Liver (tissue), 9 donors: ENCODE data around the gene DNAH6. TPM values are rescaled to one million over a fixed set of nuclear protein-coding genes. Genes with fewer than 3 reads are reported as not detected.

ENCODE experiments used
- DNase-seq: peaks from one replicate; pipeline ENCODE4 v3.0.0-alpha.2; 2017; ENCODE audit warnings: low spot score
- H3K27ac ChIP-seq, 2 donors: one replicate each; pipeline ENCODE4 v1.7.0; 2013; ENCODE audit warnings: inconsistent platforms in 2 of 2, low read length in 2 of 2, control low read depth in 1 of 2, low read depth in 1 of 2, mild to moderate bottlenecking in 1 of 2
- H3K27me3 ChIP-seq, 4 donors: one replicate each; pipeline versions ENCODE4 v1.6.1 to v1.7.0; 2013; ENCODE audit warnings: low read length in 3 of 4, inconsistent platforms in 1 of 4, mild to moderate bottlenecking in 1 of 4, moderate library complexity in 1 of 4; ENCODE audit not compliant: control insufficient read depth in 4 of 4, insufficient read depth in 4 of 4
- H3K36me3 ChIP-seq, 4 donors: one replicate each; pipeline versions ENCODE4 v1.6.1 to v1.7.0; 2013; ENCODE audit warnings: low read length in 3 of 4, mild to moderate bottlenecking in 3 of 4, low read depth in 1 of 4, moderate library complexity in 1 of 4; ENCODE audit not compliant: control insufficient read depth in 4 of 4, insufficient read depth in 3 of 4
- H3K4me1 ChIP-seq, 4 donors: one replicate each; pipeline versions ENCODE4 v1.6.1 to v1.7.0; 2013; ENCODE audit warnings: low read length in 3 of 4, mild to moderate bottlenecking in 3 of 4, moderate library complexity in 1 of 4; ENCODE audit not compliant: control insufficient read depth in 4 of 4, insufficient read depth in 4 of 4
- H3K4me3 ChIP-seq, 3 donors: one replicate each; pipeline versions ENCODE4 v1.6.1 to v1.7.0; 2013; ENCODE audit warnings: low read length in 3 of 3, control low read depth in 1 of 3, low read depth in 1 of 3, mild to moderate bottlenecking in 1 of 3
- H3K9ac ChIP-seq, 2 donors: one replicate each; pipeline ENCODE4 v1.7.0; 2013; ENCODE audit warnings: low read length in 2 of 2, mild to moderate bottlenecking in 2 of 2, moderate library complexity in 2 of 2, control low read depth in 1 of 2, low read depth in 1 of 2
- H3K9me3 ChIP-seq, 4 donors: one replicate each; pipeline versions ENCODE4 v1.6.1 to v1.7.0; 2013; ENCODE audit warnings: low read length in 3 of 4; ENCODE audit not compliant: control insufficient read depth in 4 of 4
- FOXA1 ChIP-seq: IDR thresholded peaks from 2 replicates; pipeline ENCODE4 v1.6.1; 2016; ENCODE audit warnings: antibody characterized with exemption
- GABPA ChIP-seq, 2 donors: IDR thresholded peaks in 1 of 2; conservative IDR thresholded peaks in 1 of 2; 2 replicates each; pipeline ENCODE4 v1.6.1; 2016; ENCODE audit warnings: antibody characterized with exemption in 2 of 2, mild to moderate bottlenecking in 1 of 2, moderate library complexity in 1 of 2
- HNF4A ChIP-seq, 2 donors: conservative IDR thresholded peaks; 2 replicates each; pipeline ENCODE4 v1.6.1; 2016; ENCODE audit warnings: antibody characterized with exemption in 2 of 2, mild to moderate bottlenecking in 2 of 2
- HNF4G ChIP-seq: IDR thresholded peaks from 2 replicates; pipeline ENCODE4 v1.6.1; 2016; ENCODE audit warnings: antibody characterized with exemption
- JUND ChIP-seq, 2 donors: IDR thresholded peaks; 2 replicates each; pipeline ENCODE4 v1.6.1; 2016; ENCODE audit warnings: antibody characterized with exemption in 2 of 2
- NR2F2 ChIP-seq: IDR thresholded peaks from 2 replicates; pipeline ENCODE4 v1.6.1; 2016; ENCODE audit warnings: antibody characterized with exemption
- RAD21 ChIP-seq, 2 donors: IDR thresholded peaks; 2 replicates each; pipeline ENCODE4 v1.6.1; 2016; ENCODE audit warnings: antibody characterized with exemption in 2 of 2, mild to moderate bottlenecking in 2 of 2
- RXRA ChIP-seq, 2 donors: IDR thresholded peaks; 2 replicates each; pipeline ENCODE4 v1.6.1; 2017 to 2018; ENCODE audit warnings: antibody characterized with exemption in 2 of 2, mild to moderate bottlenecking in 1 of 2
- SP1 ChIP-seq: IDR thresholded peaks from 2 replicates; pipeline ENCODE4 v1.6.1; 2018; ENCODE audit warnings: antibody characterized with exemption, mild to moderate bottlenecking
- TAF1 ChIP-seq: conservative IDR thresholded peaks from 2 replicates; pipeline ENCODE4 v1.6.1; 2016; ENCODE audit warnings: antibody characterized with exemption, mild to moderate bottlenecking
- YY1 ChIP-seq: IDR thresholded peaks from 2 replicates; pipeline ENCODE4 v1.6.1; 2016; ENCODE audit warnings: antibody characterized with exemption, mild to moderate bottlenecking
- WGBS: extraction: QIAGEN DNeasy Blood & Tissue Kit; methylation state at CpG from one replicate; pipeline ENCODE4 v1.1.7; 2013; 5-methylcytosine and 5-hydroxymethylcytosine counted together
- polyA plus RNA-seq, 2 donors: library from polyadenylated mRNA; stranded (reverse) in 1 of 2; unstranded in 1 of 2; fragments of 200-250 nt in 1 of 2; fragments of >200 nt in 1 of 2; fragmentation: Nextera tagmentation in 1 of 2; extraction: Ambion mirVana in 1 of 2; gene quantifications; one replicate each; pipeline versions ENCODE4 v1.2.1 to v1.2.3, GENCODE V29; 2013 to 2015
- total RNA-seq, 2 donors: library from RNA; depleted of rRNA; stranded (reverse); fragments of >200 nt; gene quantifications; one replicate each; pipeline ENCODE4 v1.2.3, GENCODE V29; 2014
- TF ChIP-seq, protein P1 (sequence below): IDR thresholded peaks from 2 replicates; pipeline ENCODE4 v1.6.1; 2016; ENCODE audit warnings: antibody characterized with exemption, mild to moderate bottlenecking
- TF ChIP-seq, protein P2 (sequence below): IDR thresholded peaks from 2 replicates; pipeline ENCODE4 v1.6.1; 2016; ENCODE audit warnings: antibody characterized with exemption
- TF ChIP-seq, protein P3 (sequence below): IDR thresholded peaks from 2 replicates; pipeline ENCODE4 v1.6.1; 2016; ENCODE audit warnings: antibody characterized with exemption
- TF ChIP-seq, protein P4 (sequence below): fragments of 150-350 bp; IDR thresholded peaks from 2 replicates; pipeline ENCODE4 v1.5.1; 2017; ENCODE audit warnings: improper control_type of control experiment, low read depth, low read length; ENCODE audit not compliant: missing input control
- TF ChIP-seq, protein P5 (sequence below): IDR thresholded peaks from 2 replicates; pipeline ENCODE4 v1.6.1; 2016; ENCODE audit warnings: antibody characterized with exemption
- donor health status: healthy.
- donor health status: healthy.
- donor health status: healthy.
- donor health status: healthy.
- donor health status: healthy.

DNAH6 gene
- total and polyA plus RNA-seq, 4 donors = 0.32 to 1.6 (median 0.59) TPM

DNA sequence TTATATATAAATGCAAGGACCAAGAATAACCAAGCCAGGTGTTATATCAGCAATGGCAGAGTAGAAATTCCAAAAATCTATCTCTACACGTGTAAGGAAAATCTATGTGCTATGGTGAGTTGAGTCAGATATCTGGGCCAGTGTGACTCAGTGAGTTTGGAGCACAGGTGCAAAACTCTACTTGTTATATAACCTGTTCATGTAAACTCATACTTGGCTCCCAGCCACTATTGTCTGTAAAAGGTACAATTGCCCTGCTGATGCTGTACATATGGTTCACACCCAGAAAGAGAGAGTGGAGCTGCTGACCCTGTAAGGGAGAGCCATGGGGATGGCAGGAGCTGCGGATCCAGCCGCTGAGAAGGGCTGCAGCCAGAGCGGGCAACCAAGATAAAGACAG, 252.5 kb downstream of the DNAH6 start:
- Histone ChIP-seq H3K27ac (no peak overlapping the region), H3K9ac (no peak overlapping the region), H3K4me3 (no peak overlapping the region), H3K9me3 (peaks cover 4 to 16% (median 5%) of the 10 kb centered on the region in 4 donors), H3K36me3 (peaks cover 0 to 2% (median under 1%) of the 10 kb centered on the region in 4 donors), H3K4me1 (no peaks in the 10 kb centered on the region), H3K27me3 (no peaks in the 10 kb centered on the region)
- no peak for DNase-seq
- TF ChIP-seq FOXA1 (no peak), NR2F2 (no peak), GABPA (IDR thresholded peaks at IDR 0.05 in 1 of 2, conservative IDR thresholded peaks at IDR 0.05 in 1 of 2) (no peak), HNF4G (no peak), RAD21 (IDR thresholded peaks at IDR 0.05) (no peak), TAF1 (no peak), RXRA (IDR thresholded peaks at IDR 0.05) (no peak), HNF4A (conservative IDR thresholded peaks at IDR 0.05) (no peak), SP1 (no peak), YY1 (no peak), JUND (IDR thresholded peaks at IDR 0.05) (no peak)
- TF ChIP-seq, protein P1, sequence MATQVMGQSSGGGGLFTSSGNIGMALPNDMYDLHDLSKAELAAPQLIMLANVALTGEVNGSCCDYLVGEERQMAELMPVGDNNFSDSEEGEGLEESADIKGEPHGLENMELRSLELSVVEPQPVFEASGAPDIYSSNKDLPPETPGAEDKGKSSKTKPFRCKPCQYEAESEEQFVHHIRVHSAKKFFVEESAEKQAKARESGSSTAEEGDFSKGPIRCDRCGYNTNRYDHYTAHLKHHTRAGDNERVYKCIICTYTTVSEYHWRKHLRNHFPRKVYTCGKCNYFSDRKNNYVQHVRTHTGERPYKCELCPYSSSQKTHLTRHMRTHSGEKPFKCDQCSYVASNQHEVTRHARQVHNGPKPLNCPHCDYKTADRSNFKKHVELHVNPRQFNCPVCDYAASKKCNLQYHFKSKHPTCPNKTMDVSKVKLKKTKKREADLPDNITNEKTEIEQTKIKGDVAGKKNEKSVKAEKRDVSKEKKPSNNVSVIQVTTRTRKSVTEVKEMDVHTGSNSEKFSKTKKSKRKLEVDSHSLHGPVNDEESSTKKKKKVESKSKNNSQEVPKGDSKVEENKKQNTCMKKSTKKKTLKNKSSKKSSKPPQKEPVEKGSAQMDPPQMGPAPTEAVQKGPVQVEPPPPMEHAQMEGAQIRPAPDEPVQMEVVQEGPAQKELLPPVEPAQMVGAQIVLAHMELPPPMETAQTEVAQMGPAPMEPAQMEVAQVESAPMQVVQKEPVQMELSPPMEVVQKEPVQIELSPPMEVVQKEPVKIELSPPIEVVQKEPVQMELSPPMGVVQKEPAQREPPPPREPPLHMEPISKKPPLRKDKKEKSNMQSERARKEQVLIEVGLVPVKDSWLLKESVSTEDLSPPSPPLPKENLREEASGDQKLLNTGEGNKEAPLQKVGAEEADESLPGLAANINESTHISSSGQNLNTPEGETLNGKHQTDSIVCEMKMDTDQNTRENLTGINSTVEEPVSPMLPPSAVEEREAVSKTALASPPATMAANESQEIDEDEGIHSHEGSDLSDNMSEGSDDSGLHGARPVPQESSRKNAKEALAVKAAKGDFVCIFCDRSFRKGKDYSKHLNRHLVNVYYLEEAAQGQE = no peak
- TF ChIP-seq, protein P2, sequence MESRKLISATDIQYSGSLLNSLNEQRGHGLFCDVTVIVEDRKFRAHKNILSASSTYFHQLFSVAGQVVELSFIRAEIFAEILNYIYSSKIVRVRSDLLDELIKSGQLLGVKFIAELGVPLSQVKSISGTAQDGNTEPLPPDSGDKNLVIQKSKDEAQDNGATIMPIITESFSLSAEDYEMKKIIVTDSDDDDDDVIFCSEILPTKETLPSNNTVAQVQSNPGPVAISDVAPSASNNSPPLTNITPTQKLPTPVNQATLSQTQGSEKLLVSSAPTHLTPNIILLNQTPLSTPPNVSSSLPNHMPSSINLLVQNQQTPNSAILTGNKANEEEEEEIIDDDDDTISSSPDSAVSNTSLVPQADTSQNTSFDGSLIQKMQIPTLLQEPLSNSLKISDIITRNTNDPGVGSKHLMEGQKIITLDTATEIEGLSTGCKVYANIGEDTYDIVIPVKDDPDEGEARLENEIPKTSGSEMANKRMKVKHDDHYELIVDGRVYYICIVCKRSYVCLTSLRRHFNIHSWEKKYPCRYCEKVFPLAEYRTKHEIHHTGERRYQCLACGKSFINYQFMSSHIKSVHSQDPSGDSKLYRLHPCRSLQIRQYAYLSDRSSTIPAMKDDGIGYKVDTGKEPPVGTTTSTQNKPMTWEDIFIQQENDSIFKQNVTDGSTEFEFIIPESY = no peak
- TF ChIP-seq, protein P3, sequence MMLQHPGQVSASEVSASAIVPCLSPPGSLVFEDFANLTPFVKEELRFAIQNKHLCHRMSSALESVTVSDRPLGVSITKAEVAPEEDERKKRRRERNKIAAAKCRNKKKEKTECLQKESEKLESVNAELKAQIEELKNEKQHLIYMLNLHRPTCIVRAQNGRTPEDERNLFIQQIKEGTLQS = no peak
- TF ChIP-seq, protein P4, sequence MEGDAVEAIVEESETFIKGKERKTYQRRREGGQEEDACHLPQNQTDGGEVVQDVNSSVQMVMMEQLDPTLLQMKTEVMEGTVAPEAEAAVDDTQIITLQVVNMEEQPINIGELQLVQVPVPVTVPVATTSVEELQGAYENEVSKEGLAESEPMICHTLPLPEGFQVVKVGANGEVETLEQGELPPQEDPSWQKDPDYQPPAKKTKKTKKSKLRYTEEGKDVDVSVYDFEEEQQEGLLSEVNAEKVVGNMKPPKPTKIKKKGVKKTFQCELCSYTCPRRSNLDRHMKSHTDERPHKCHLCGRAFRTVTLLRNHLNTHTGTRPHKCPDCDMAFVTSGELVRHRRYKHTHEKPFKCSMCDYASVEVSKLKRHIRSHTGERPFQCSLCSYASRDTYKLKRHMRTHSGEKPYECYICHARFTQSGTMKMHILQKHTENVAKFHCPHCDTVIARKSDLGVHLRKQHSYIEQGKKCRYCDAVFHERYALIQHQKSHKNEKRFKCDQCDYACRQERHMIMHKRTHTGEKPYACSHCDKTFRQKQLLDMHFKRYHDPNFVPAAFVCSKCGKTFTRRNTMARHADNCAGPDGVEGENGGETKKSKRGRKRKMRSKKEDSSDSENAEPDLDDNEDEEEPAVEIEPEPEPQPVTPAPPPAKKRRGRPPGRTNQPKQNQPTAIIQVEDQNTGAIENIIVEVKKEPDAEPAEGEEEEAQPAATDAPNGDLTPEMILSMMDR = no peak
- TF ChIP-seq, protein P5, sequence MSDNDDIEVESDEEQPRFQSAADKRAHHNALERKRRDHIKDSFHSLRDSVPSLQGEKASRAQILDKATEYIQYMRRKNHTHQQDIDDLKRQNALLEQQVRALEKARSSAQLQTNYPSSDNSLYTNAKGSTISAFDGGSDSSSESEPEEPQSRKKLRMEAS = no peak
- WGBS = 91% methylated on average over 4 of the region's 4 CpGs

DNA sequence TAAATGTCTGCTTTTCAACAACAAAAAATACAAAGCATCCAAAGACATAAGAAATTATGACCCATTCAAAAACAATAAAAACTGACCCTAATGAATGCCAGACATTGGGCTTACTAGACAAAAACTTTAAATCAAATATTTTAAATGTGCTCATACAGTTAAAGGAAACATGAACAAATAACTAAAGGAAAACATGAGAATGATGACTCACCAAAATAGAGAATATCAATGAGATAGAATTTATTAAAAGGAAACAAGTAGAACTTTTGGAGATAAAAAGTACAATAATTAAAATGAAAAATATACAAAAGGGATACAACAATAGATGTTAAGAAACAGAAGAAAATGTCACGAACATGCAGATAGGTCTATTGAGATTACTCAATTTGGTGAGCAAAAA, 254.0 kb downstream of the DNAH6 start:
- no peaks in the 10 kb centered on the region for H3K27me3 ChIP-seq
- TF ChIP-seq, protein P2 = no peak
- TF ChIP-seq JUND (IDR thresholded peaks at IDR 0.05) (no peak), FOXA1 (no peak), GABPA (IDR thresholded peaks at IDR 0.05 in 1 of 2, conservative IDR thresholded peaks at IDR 0.05 in 1 of 2) (no peak), TAF1 (no peak)
- TF ChIP-seq, protein P4 = no peak
- H3K36me3 ChIP-seq = peaks cover 0 to 2% (median under 1%) of the 10 kb centered on the region in 4 donors
- H3K9me3 ChIP-seq = peaks cover 4 to 16% (median 6%) of the 10 kb centered on the region in 4 donors
- no peak overlapping the region for H3K4me3 ChIP-seq
- WGBS = 83% methylated on average over 1 of the region's 1 CpG
- H3K9ac ChIP-seq = no peak overlapping the region
- DNase-seq = no peak
- H3K4me1 ChIP-seq = no peaks in the 10 kb centered on the region
- H3K27ac ChIP-seq = no peak overlapping the region
